GM12865 (cell line): ENCODE measurements around the gene PHOSPHO1.
"Not testable (repeated sequence)": the region's sequence is repeated elsewhere in the genome, so short reads cannot be mapped to it uniquely, and the experiment has no call there.

ENCODE experiments used
- DNase-seq: peaks from one replicate; pipeline ENCODE4 v3.0.0; 2010; ENCODE audit warnings: low read depth
- H3K4me3 ChIP-seq: 2 replicates; pipeline ENCODE4 v1.5.1; 2011; ENCODE audit warnings: mild to moderate bottlenecking, low read depth, low read length, control low read depth
- TF ChIP-seq, protein P1 (sequence below): IDR thresholded peaks from 2 replicates; pipeline ENCODE4 v1.5.1; 2011; ENCODE audit warnings: low read length, control low read depth, low read depth, inconsistent platforms; ENCODE audit not compliant: insufficient read depth; ENCODE audit errors: missing control alignments

The PHOSPHO1 gene

DNA sequence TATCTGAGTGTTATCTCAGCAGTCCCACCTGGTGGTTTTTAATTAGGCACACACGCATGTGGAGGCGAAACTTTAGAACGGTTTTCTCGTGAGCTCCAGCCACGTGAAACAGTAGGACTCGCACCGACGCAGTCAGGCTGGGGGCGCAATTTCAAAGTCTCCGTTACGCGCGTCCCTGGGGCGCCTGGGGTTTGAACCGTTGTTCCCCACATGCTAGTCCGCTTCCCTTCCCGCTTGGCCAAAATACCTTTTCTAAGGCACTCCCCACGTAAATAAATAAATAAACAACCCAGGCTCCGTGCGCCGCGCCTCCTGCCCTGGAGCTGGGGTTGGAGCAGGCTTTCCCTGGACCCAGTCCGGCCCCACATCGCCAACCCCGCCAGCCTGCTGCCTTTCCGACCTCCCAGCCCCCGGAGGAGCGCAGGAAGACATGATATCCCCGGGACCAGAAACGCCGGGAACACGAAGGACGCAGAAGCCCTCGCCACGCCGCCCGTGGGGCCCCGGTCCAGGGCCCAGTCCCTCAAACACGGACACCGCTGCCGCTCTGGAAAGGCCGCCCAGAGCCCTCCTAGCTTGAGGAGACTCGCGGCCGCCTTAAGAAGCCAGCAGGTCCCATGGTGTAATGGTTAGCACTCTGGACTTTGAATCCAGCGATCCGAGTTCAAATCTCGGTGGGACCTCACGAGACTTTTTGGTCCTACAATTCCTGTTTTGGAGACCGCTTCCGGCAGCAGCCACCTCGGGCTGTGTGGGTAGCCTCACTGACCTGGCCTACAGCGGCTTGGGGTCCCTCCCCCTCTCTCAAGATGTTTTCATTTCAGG lies 38.5 kb downstream of the PHOSPHO1 start:
- peak overlapping the region; percentile 80 for H3K4me3 ChIP-seq
- TF ChIP-seq, protein P1, sequence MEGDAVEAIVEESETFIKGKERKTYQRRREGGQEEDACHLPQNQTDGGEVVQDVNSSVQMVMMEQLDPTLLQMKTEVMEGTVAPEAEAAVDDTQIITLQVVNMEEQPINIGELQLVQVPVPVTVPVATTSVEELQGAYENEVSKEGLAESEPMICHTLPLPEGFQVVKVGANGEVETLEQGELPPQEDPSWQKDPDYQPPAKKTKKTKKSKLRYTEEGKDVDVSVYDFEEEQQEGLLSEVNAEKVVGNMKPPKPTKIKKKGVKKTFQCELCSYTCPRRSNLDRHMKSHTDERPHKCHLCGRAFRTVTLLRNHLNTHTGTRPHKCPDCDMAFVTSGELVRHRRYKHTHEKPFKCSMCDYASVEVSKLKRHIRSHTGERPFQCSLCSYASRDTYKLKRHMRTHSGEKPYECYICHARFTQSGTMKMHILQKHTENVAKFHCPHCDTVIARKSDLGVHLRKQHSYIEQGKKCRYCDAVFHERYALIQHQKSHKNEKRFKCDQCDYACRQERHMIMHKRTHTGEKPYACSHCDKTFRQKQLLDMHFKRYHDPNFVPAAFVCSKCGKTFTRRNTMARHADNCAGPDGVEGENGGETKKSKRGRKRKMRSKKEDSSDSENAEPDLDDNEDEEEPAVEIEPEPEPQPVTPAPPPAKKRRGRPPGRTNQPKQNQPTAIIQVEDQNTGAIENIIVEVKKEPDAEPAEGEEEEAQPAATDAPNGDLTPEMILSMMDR, result peak; percentile 40
- peak; percentile 94 for DNase-seq

DNA sequence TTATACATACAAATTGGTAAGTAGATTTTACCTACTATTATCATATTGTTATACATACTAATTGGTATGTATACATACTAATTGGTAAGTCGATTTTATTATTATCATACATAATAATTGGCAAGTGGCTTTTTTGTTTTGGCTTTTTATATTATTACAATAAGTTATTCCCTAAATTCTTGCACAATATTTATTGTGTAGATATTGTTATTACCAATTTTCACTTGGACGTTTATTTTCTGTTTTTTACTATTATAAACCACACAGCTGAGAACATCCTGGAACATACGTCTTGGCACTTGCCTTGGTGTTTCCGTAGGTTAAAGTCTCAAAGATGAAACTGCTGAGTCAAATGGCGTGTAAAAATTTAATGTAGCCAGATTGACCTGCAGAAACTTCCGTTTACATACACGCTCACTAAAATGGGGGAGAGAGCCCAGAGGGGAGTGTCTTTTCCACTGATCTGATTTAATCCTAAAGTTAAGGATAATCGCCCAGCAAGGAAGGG lies 39.1 kb downstream of the PHOSPHO1 start:
- TF ChIP-seq, protein P1, result no peak
- H3K4me3 ChIP-seq, result peak overlapping the region; percentile 80
- peak; percentile 89 for DNase-seq

DNA sequence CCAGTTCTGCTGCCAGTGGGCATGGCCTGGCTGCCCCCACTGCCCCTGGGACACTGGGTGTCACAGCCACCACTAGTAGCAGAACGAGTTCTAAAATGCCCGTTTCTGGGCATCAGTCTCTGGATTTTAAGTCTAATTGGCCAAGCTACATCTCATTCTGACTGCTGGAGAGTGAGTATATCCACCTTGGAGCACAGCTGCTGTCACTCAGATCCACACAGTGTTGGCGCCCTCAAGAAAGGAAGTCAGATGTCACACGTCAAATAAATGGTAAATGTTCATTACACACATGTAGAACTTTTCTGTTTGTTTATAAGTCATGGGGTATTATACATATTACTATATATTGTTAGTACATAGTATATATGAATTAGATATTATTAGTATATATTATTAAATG lies 39.7 kb downstream of the PHOSPHO1 start:
- TF ChIP-seq, protein P1, result no peak
- DNase-seq, result no peak
- H3K4me3 ChIP-seq, result no peak overlapping the region

DNA sequence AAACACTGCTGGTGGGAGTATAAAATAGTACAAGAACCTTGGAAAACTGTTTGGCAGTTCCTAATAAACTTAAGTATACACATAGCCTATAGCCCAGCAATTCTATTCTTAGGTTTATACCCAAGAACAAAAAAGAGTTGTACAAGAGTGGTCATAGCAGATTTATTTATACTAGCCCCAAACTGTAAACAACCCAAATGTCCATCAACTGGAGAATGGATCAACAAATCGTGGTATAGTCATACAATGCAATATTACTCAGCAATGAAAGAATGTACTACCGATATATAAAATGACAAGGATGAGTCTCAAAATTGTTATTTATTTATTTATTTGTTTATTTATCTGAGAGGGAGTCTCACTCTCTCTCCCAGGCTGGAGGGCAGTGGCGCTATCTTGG lies 43.3 kb downstream of the PHOSPHO1 start:
- TF ChIP-seq, protein P1, result no peak
- no peak for DNase-seq
- H3K4me3 ChIP-seq, result no peak overlapping the region

DNA sequence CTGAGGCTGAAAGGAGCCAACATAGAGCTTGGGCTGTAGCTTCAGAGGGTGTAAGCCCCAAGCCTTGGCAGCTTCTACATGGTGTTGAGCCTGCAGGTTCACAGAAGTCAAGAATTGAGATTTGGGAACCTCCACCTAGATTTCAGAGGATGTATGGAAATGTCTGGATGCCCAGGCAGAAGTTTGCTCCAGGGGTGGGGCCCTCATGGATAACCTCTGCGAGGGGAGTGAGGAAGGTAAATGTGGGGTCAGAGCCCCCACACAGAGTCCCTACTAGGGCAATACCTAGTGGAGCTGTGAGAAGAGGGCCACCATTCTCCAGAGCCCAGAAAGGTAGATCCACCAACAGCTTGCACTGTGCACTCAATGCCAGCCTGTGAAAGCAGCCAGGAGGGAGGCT lies 45.2 kb downstream of the PHOSPHO1 start:
- H3K4me3 ChIP-seq, DNase-seq: not testable (repeated sequence)

DNA sequence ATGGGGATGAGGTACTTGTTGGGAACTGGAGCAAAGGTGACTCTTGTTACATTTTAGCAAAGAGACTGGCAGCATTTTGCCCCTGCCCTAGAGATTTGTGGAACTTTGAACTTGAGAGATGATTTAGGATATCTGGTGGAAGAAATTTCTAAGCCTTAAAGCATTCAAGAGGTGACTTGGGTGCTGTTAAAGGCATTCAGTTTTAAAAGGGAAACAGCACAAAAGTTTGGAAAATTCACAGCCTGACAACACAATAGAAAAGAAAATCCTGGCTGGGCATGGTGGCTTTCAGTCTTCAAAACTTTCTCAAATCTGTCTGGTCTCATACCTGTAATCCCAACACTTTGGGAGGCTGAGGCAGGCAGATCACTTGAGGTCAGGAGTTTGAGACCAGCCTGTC lies 46.1 kb downstream of the PHOSPHO1 start:
- not testable (repeated sequence) for DNase-seq, H3K4me3 ChIP-seq

DNA sequence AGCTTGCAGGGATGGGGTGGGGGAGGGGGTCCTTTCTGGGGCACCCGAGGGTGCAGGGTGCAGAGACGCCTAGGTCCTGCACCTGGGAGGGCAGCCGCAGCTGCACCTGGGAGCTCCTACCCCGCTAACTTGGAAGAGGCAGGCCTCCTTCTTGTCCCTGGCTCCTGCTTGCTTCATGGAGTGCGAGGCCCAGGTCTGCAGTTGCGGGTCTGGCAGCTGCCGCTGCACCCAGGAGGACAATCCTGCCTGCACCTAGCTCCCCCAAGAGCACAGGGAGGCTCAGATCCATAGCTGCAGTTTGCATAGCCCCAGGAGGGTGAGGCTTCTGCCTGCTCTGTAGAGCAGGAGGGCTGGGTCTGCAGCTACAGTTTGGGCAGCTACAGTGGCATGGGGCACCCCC lies 46.8 kb downstream of the PHOSPHO1 start:
- no peak overlapping the region for H3K4me3 ChIP-seq
- TF ChIP-seq, protein P1, result no peak
- no peak for DNase-seq

DNA sequence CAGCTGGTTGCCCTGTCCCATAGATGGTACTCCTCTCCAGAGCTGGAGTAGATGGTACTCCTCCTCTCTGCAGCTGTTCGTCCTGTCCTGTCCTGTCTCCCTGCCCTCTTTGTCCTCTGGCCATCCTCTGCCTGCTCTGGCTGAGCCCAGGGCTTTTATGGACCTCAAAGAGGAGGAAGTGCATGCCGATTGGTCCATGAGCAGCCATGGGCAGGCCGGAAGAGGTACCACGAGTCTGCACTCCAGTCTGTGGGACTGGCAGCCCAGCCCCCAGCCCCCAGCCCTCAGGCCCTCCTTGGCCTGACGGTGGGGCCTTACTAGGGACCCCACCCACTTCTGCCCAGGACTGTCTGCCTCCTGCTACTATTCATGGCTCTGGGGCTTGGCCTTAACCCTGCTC lies 47.2 kb downstream of the PHOSPHO1 start:
- TF ChIP-seq, protein P1, result no peak
- H3K4me3 ChIP-seq, result no peak overlapping the region
- DNase-seq, result no peak
